Upper lobe of left lung (tissue), 4 donors: ENCODE data around the gene MSI2.

ENCODE experiments used
- CTCF ChIP-seq, 6 experiments: fragments of 450-650 bp in 4 of 6; fragments of 200-600 bp in 2 of 6; sonication (generic) in 2 of 6; IDR thresholded peaks; one replicate each; pipeline ENCODE4 v1.5.1; 2016 to 2019; ENCODE audit warnings: antibody characterized with exemption in 6 of 6
- EP300 ChIP-seq, 4 donors: sonication (generic); formaldehyde crosslinking; IDR thresholded peaks; one replicate each; pipeline ENCODE4 v1.5.1; 2017; ENCODE audit warnings: antibody characterized with exemption in 4 of 4, control low read depth in 2 of 4
- POLR2A ChIP-seq, 4 donors: fragments of 450-650 bp; IDR thresholded peaks; one replicate each; pipeline ENCODE4 v1.5.1; 2016 to 2017; ENCODE audit warnings: antibody characterized with exemption in 4 of 4, mild to moderate bottlenecking in 2 of 4
- POLR2AphosphoS5 ChIP-seq, 2 donors: sonication (generic); formaldehyde crosslinking; IDR thresholded peaks; one replicate each; pipeline ENCODE4 v1.5.1; 2017; ENCODE audit warnings: antibody characterized with exemption in 2 of 2

- TF ChIP-seq POLR2A (IDR thresholded peaks at IDR 0.05) (no peak), CTCF (IDR thresholded peaks at IDR 0.05) (no peak), EP300 (IDR thresholded peaks at IDR 0.05) (no peak), POLR2AphosphoS5 (IDR thresholded peaks at IDR 0.05) (no peak)
Measured at GRCh38 chr17:57269598-57270255, 13.4 kb downstream of the MSI2 start.
